ENCODE measurements around the gene ENGASE. TPM values are rescaled to one million over a fixed set of nuclear protein-coding genes. Genes with fewer than 3 reads are reported as not detected.

Gene ENGASE
- total and polyA plus RNA-seq, 2 experiments from 2014 or later, result 5.1 to 8.4 TPM

- H3K27ac ChIP-seq, result peak overlapping the region; percentile 100
- WGBS, 2 experiments (ENCODE audit: low coverage in 1 of 2, low lambda C conversion rate in 2 of 2, missing lambda C conversion rate in 2 of 2), result 86 to 87% methylated on average over 8 of the region's 8 CpGs
- no peaks in the 10 kb centered on the region for H3K36me3 ChIP-seq (ENCODE audit: low read depth)
- no peaks in the 10 kb centered on the region for H3K79me2 ChIP-seq (ENCODE audit: insufficient read depth)
- peaks cover 35% of the 10 kb centered on the region for H3K4me1 ChIP-seq (ENCODE audit: insufficient read depth)
- in situ Hi-C loops (cut with MboI), result no loop called here
- H2AFZ ChIP-seq, result peak overlapping the region; percentile 74
- H3F3A ChIP-seq (ENCODE audit: insufficient read depth), result peaks cover 41% of the 10 kb centered on the region
- no peaks in the 10 kb centered on the region for H3K9me2 ChIP-seq (ENCODE audit: insufficient read depth)
- no peak overlapping the region for H3K4me3 ChIP-seq
- TF ChIP-seq EZH2 (IDR thresholded peaks at IDR 0.05; ENCODE audit: insufficient read depth, poor library complexity, severe bottlenecking) (no peak), EZH2phosphoT487 (IDR thresholded peaks at IDR 0.05; ENCODE audit: insufficient read depth, low read depth) (no peak)
- no peaks in the 10 kb centered on the region for H3K27me3 ChIP-seq (replicated peaks; ENCODE audit: insufficient read depth)
- peak overlapping the region; percentile 43 for H3K4me2 ChIP-seq (ENCODE audit: unreplicated experiment)
- no peaks in the 10 kb centered on the region for H4K20me1 ChIP-seq (ENCODE audit: insufficient read depth)
- H3K9ac ChIP-seq, result peak overlapping the region; percentile 79
- H3K9me3 ChIP-seq (ENCODE audit: low read depth), result no peaks in the 10 kb centered on the region
- no peak for DNase-seq
These were observed 35.5 kb upstream of the ENGASE start for GRCh38 chr17:79039171-79039570.

GRCh38 chr17:79039886-79040285 is 34.7 kb upstream of the ENGASE start:
- H3F3A ChIP-seq (ENCODE audit: insufficient read depth), result peaks cover 41% of the 10 kb centered on the region
- H3K4me1 ChIP-seq (ENCODE audit: insufficient read depth), result peaks cover 35% of the 10 kb centered on the region
- 89 to 94% methylated on average over 6 of the region's 6 CpGs for WGBS, 2 experiments (ENCODE audit: low coverage in 1 of 2, low lambda C conversion rate in 2 of 2, missing lambda C conversion rate in 2 of 2)
- no peaks in the 10 kb centered on the region for H3K27me3 ChIP-seq (replicated peaks; ENCODE audit: insufficient read depth)
- H2AFZ ChIP-seq, result no peak overlapping the region
- no peaks in the 10 kb centered on the region for H3K79me2 ChIP-seq (ENCODE audit: insufficient read depth)
- DNase-seq, result no peak
- no peak overlapping the region for H3K4me2 ChIP-seq (ENCODE audit: unreplicated experiment)
- in situ Hi-C loops (cut with MboI), result no loop called here
- no peak overlapping the region for H3K27ac ChIP-seq
- H3K9me2 ChIP-seq (ENCODE audit: insufficient read depth), result no peaks in the 10 kb centered on the region
- no peak overlapping the region for H3K4me3 ChIP-seq
- no peak for TF ChIP-seq EZH2phosphoT487 (IDR thresholded peaks at IDR 0.05; ENCODE audit: insufficient read depth, low read depth)
- no peak for TF ChIP-seq EZH2 (IDR thresholded peaks at IDR 0.05; ENCODE audit: insufficient read depth, poor library complexity, severe bottlenecking)
- H4K20me1 ChIP-seq (ENCODE audit: insufficient read depth), result no peaks in the 10 kb centered on the region
- H3K9me3 ChIP-seq (ENCODE audit: low read depth), result no peaks in the 10 kb centered on the region
- no peaks in the 10 kb centered on the region for H3K36me3 ChIP-seq (ENCODE audit: low read depth)
- no peak overlapping the region for H3K9ac ChIP-seq

GRCh38 chr17:79041041-79041570 is 33.5 kb upstream of the ENGASE start:
- WGBS, 2 experiments (ENCODE audit: low coverage in 1 of 2, low lambda C conversion rate in 2 of 2, missing lambda C conversion rate in 2 of 2), result 88 to 92% methylated on average over 13 of the region's 13 CpGs
- no peaks in the 10 kb centered on the region for H3K36me3 ChIP-seq (ENCODE audit: low read depth)
- TF ChIP-seq EZH2phosphoT487 (IDR thresholded peaks at IDR 0.05; ENCODE audit: insufficient read depth, low read depth) (no peak), EZH2 (IDR thresholded peaks at IDR 0.05; ENCODE audit: insufficient read depth, poor library complexity, severe bottlenecking) (no peak)
- no peaks in the 10 kb centered on the region for H3K27me3 ChIP-seq (replicated peaks; ENCODE audit: insufficient read depth)
- H3K79me2 ChIP-seq (ENCODE audit: insufficient read depth), result no peaks in the 10 kb centered on the region
- H4K20me1 ChIP-seq (ENCODE audit: insufficient read depth), result no peaks in the 10 kb centered on the region
- no peak overlapping the region for H2AFZ ChIP-seq
- no peak overlapping the region for H3K4me3 ChIP-seq
- no peak overlapping the region for H3K4me2 ChIP-seq (ENCODE audit: unreplicated experiment)
- in situ Hi-C loops (cut with MboI), result no loop called here
- H3F3A ChIP-seq (ENCODE audit: insufficient read depth), result peaks cover 34% of the 10 kb centered on the region
- no peak overlapping the region for H3K27ac ChIP-seq
- peaks cover 29% of the 10 kb centered on the region for H3K4me1 ChIP-seq (ENCODE audit: insufficient read depth)
- H3K9me3 ChIP-seq (ENCODE audit: low read depth), result no peaks in the 10 kb centered on the region
- H3K9me2 ChIP-seq (ENCODE audit: insufficient read depth), result no peaks in the 10 kb centered on the region
- no peak overlapping the region for H3K9ac ChIP-seq
- no peak for DNase-seq

- Histone ChIP-seq H3K79me2 (ENCODE audit: insufficient read depth) (no peaks in the 10 kb centered on the region), H3K4me1 (ENCODE audit: insufficient read depth) (peaks cover 22% of the 10 kb centered on the region), H3K9ac (peak overlapping the region; percentile 12; the same call in 1 of the 2 replicates), H2AFZ (no peak overlapping the region; the same call in 1 of the 2 replicates), H4K20me1 (ENCODE audit: insufficient read depth) (no peaks in the 10 kb centered on the region), H3K9me2 (ENCODE audit: insufficient read depth) (no peaks in the 10 kb centered on the region), H3F3A (ENCODE audit: insufficient read depth) (peaks cover 29% of the 10 kb centered on the region), H3K9me3 (ENCODE audit: low read depth) (no peaks in the 10 kb centered on the region), H3K36me3 (ENCODE audit: low read depth) (no peaks in the 10 kb centered on the region), H3K27ac (peak overlapping the region; percentile 44), H3K27me3 (replicated peaks; ENCODE audit: insufficient read depth) (no peaks in the 10 kb centered on the region), H3K4me2 (ENCODE audit: unreplicated experiment) (peak overlapping the region; percentile 7), H3K4me3 (no peak overlapping the region)
- in situ Hi-C loops (cut with MboI), result no loop called here
- DNase-seq, result peak; percentile 58
- no peak for TF ChIP-seq EZH2phosphoT487 (IDR thresholded peaks at IDR 0.05; ENCODE audit: insufficient read depth, low read depth)
- no peak for TF ChIP-seq EZH2 (IDR thresholded peaks at IDR 0.05; ENCODE audit: insufficient read depth, poor library complexity, severe bottlenecking)
- WGBS, 2 experiments (ENCODE audit: low coverage in 1 of 2, low lambda C conversion rate in 2 of 2, missing lambda C conversion rate in 2 of 2), result 59 to 69% methylated on average over 28 to 29 of the region's 29 CpGs
These were observed 32.8 kb upstream of the ENGASE start for GRCh38 chr17:79041723-79042420.
